GM11168 (cell line): ENCODE results near the gene ATP8A2.

Experiments
- in situ Hi-C: fragments of 300-500 bp; cut with MboI; formaldehyde crosslinking; loops from one replicate; pipeline ENCODE4 v1.12.0; 2022; ENCODE audit warnings: low sequenced_read_pairs; ENCODE audit not compliant: unreplicated experiment

ATP8A2 gene

GRCh38 chr13:25675060-25675459, 303.3 kb downstream of the ATP8A2 start:
- in situ Hi-C loops: no loop called here

- in situ Hi-C loops: no loop called here
Measured at GRCh38 chr13:25677956-25678355, 306.2 kb downstream of the ATP8A2 start.

GRCh38 chr13:25678398-25678797, 306.6 kb downstream of the ATP8A2 start:
- in situ Hi-C loops: no loop called here

- in situ Hi-C loops: no loop called here
Measured at GRCh38 chr13:25679159-25679558, 307.4 kb downstream of the ATP8A2 start.

GRCh38 chr13:25679936-25680335, 308.2 kb downstream of the ATP8A2 start:
- in situ Hi-C loops: no loop called here

GRCh38 chr13:25682276-25682675, 310.5 kb downstream of the ATP8A2 start:
- in situ Hi-C loops: no loop called here

GRCh38 chr13:25683056-25683455, 311.3 kb downstream of the ATP8A2 start:
- in situ Hi-C loops: no loop called here

- in situ Hi-C loops: no loop called here
Measured at GRCh38 chr13:25683662-25684370, 312.0 kb downstream of the ATP8A2 start.

GRCh38 chr13:25684491-25684890, 312.7 kb downstream of the ATP8A2 start:
- in situ Hi-C loops: no loop called here

- in situ Hi-C loops: no loop called here
Measured at GRCh38 chr13:25686831-25687470, 315.2 kb downstream of the ATP8A2 start.

GRCh38 chr13:25687471-25688225, 315.9 kb downstream of the ATP8A2 start:
- in situ Hi-C loops: no loop called here

GRCh38 chr13:25688536-25688935, 316.8 kb downstream of the ATP8A2 start:
- in situ Hi-C loops: no loop called here

GRCh38 chr13:25689539-25689938, 317.8 kb downstream of the ATP8A2 start:
- in situ Hi-C loops: no loop called here

GRCh38 chr13:25690582-25690981, 318.8 kb downstream of the ATP8A2 start:
- in situ Hi-C loops: no loop called here

- in situ Hi-C loops: no loop called here
Measured at GRCh38 chr13:25691654-25692053, 319.9 kb downstream of the ATP8A2 start.

- in situ Hi-C loops: no loop called here
Measured at GRCh38 chr13:25692099-25692498, 320.3 kb downstream of the ATP8A2 start.

GRCh38 chr13:25699056-25699455, 327.3 kb downstream of the ATP8A2 start:
- in situ Hi-C loops: no loop called here

GRCh38 chr13:25699600-25699999, 327.8 kb downstream of the ATP8A2 start:
- in situ Hi-C loops: no loop called here

GRCh38 chr13:25701304-25701703, 329.5 kb downstream of the ATP8A2 start:
- in situ Hi-C loops: no loop called here

- in situ Hi-C loops: no loop called here
Measured at GRCh38 chr13:25702386-25702785, 330.6 kb downstream of the ATP8A2 start.

- in situ Hi-C loops: no loop called here
Measured at GRCh38 chr13:25707726-25708125, 336.0 kb downstream of the ATP8A2 start.
